DMS153 (cell line): ENCODE results near the gene ACACB.

Experiments
- DNase-seq: peaks from one replicate; lab custom pipeline; 2025; lab: John Stamatoyannopoulos, UW

The ACACB gene

DNA sequence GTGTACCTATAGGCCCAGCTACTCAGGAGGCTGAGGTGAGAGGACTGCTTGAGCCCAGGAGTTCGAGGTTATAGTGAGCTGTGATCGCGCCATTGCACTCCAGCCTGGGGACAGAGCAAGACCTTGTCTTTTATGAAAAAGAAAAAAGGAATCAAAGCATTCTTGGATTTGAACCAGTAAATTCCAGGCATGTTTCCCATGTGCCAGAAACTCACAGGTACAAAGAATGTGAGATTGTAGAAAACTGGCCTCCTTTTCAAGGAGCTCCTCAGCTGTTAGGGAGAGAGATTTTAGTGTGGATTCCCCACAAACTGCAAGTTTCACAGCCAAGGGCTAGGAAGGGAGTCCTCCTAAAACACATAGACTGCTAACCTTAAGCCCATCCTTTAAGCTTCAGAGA lies 97.7 kb downstream of the ACACB start:
- no peak for DNase-seq

DNA sequence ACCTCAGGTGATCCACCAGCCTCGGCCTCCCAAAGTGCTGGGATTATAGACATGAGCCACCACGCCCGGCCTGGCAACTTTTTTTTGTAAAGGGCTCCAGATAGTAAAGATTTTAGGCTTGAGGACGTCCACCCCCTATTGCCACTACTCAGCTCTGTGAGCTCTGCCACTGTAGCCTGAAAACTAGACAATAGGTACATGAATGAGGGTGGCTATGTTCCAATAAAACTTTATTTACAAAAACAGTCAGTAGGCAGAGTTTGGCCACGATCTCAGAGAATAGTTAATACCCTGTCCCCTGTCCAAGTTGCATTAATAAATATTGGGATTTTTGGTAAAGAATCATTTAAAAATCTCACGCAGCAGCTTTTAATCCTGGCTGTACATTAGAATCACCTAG lies 102.6 kb downstream of the ACACB start:
- no peak for DNase-seq

GRCh38 chr12:109219938-109220337 lies 103.6 kb downstream of the ACACB start:
- DNase-seq, result no peak

DNA sequence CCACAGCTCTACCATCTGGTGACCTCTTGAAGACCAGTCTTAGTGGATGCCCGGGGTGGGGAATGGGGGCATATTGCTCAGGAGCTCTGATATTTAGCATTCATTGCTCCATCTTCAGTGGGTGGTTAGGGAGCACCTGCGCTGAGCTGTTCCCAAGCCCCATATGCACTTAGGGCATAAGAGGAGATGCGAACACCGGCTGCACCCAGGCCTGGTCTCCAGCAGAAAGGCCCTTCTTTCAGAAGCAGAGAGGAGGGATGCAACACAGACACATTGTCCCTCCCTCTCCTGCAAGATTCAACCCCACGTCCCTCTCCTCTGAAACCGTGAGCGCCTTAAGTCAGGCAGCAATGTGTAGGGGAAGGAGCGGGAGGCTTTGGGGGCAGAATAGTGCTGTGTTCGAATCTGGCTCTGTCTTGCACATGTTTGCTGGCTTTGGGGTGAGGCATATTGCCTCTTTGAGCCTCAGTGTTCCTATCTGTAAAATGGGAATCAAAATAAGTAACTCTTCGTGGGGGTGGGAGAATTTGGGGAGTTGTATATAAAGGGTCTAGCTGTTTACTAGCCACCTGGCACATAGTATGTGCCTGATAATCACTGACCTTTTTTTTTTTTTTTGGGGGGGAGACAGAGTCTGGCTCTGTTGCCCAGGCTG lies 105.0 kb downstream of the ACACB start:
- DNase-seq, result no peak

DNA sequence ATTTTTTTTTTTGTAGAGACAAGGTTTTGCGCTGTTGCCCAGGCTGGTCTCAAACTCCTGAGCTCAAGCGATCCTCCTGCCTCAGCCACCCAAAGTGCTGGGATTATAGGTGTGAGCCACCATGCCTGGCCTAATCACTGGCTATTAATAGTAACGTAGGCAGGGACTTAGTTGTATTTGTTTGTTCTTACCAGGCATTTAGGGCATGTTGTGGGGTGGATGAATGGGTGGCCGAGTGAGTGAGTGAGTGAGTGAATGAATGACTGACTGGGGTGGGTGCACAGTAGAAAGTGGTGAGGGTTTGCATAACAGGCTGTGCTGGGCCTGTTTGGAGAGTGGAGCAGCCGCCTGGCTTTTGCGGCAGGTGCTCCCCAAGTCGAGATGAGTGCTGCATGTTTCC lies 105.7 kb downstream of the ACACB start:
- DNase-seq, result no peak

- DNase-seq, result no peak
Observed at GRCh38 chr12:109222496-109222895, 106.1 kb downstream of the ACACB start.

DNA sequence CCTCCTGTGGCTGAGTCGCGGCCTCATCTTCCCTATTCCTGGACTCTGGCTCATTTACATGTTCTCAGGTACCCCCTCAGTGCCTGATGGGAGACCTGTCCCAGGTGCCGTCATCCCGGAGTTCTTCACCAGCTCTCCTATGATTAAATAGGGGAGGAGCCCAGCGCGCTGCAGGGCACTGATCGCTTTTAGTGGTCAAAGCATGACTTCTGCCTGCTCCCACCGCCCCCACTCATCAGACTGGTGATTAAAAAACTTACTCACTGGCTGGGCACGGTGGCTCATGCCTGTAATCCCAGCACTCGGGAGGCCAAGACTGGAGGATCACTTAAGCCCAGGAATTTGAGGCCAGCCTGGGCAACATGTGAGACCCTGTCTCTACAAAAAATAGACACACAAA lies 106.8 kb downstream of the ACACB start:
- DNase-seq, result no peak

DNA sequence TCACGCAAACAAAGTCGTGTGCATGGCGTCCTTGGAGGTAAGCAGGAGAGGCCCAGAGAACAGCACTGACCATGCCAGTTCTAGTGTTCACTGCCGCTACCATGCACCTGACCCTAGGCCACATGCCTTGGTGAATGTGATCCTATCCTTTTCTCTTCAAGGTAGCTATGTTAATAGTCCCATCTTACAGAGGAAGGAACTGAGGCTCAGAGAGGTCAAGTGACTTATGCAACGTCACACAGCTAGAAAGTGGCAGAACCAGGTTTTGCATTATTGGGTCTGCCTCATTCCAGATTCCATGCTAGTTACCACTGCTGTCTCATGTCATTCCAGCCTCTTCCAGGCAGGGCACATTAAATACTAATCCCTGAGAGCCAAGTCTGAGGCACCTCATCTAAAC lies 107.5 kb downstream of the ACACB start:
- DNase-seq, result no peak

DNA sequence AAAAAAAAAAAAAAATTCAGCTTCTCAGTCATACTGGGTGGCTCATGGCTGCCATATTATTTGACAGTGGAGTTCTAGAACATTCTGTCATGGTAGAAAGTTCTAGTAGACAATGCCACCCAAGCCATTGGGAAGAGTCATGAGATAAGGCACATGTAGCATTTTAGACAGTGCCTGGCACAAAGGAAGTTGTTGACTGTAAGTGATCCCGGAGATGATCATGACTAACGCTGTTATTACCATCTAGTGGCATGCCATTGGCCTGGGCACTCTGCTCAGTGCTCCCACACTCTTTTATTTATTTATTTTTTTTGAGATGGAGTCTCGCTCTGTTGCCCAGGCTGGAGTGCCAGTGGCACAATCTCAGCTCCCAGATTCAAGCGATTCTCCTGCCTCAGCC lies 112.3 kb downstream of the ACACB start:
- no peak for DNase-seq

DNA sequence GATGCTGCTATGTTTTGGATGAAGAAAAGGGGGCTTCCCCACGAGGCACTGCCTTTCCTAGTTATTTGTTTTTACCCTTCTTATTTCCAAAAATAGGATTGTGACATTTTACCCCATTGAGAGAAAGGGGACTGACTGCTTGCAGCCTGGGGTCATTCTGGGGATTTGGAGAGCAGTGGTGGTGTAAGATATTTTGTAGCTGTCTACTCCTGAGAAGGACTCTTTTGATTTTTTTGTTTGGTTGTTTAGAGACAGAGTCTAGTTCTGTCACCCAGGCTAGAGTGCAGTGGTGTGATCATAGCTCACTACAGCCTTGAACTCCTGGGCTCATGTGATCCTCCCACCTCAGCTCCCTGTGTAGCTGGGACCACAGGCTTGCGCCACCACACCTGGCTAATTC lies 113.8 kb downstream of the ACACB start:
- DNase-seq, result no peak

- no peak for DNase-seq
Observed at GRCh38 chr12:109232731-109233130, 116.3 kb downstream of the ACACB start.

DNA sequence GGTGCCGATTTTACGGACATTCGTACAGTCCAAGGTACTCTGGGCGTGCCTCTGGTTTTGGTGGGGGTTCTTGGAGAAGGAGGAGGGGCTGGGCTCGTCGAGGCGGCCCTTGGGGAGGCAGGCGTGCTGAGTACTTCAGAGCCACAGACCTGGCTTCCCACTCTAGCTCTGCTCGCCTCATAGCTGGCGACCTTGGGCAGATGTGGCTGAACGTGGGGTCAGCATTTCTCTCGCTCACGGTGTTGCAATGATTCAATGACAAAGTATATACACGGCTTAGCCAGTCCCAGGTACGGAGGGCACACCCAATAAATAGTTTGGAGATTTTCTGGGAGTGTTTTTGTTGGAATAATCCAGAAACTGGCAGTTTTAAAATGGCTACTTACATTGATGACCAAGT lies 117.6 kb downstream of the ACACB start:
- DNase-seq, result no peak

- DNase-seq, result no peak
Observed at GRCh38 chr12:109236257-109236656, 119.9 kb downstream of the ACACB start.

GRCh38 chr12:109239179-109239578 lies 122.8 kb downstream of the ACACB start:
- DNase-seq, result no peak

GRCh38 chr12:109239691-109240090 lies 123.3 kb downstream of the ACACB start:
- DNase-seq, result no peak

- DNase-seq, result no peak
Observed at GRCh38 chr12:109240365-109240764, 124.0 kb downstream of the ACACB start.

DNA sequence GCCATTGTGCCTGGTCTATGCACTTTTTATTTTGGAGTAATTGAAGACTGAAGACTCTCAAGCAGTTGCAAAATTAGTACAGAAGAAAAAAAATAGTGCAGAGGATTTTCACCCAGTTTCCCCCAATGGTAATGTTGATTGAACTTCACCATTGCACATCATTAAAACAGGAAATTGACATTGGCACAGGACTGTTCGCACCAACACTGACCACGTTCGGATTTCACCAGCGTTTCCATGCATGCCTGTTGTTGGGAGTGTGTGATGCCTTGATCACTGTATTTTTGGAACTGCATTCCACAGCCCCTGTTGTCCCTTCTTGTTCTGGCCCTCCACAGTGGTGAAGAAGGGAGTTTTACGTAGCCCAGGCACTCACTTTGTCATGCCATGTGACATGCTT lies 125.5 kb downstream of the ACACB start:
- DNase-seq, result no peak

GRCh38 chr12:109244073-109244472 lies 127.7 kb downstream of the ACACB start:
- DNase-seq, result no peak

DNA sequence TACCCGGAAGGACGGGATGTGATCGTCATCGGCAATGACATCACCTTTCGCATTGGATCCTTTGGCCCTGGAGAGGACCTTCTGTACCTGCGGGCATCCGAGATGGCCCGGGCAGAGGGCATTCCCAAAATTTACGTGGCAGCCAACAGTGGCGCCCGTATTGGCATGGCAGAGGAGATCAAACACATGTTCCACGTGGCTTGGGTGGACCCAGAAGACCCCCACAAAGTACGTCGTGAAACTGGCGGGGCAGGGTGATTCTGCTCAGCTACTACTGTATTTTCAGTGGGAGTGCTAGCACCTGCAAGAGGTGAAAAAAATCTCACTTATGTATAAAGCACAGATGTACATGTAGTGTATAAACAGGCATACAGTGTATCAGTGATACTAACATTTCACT lies 129.8 kb downstream of the ACACB start:
- no peak for DNase-seq

- no peak for DNase-seq
Observed at GRCh38 chr12:109247831-109248654, 131.7 kb downstream of the ACACB start.

DNA sequence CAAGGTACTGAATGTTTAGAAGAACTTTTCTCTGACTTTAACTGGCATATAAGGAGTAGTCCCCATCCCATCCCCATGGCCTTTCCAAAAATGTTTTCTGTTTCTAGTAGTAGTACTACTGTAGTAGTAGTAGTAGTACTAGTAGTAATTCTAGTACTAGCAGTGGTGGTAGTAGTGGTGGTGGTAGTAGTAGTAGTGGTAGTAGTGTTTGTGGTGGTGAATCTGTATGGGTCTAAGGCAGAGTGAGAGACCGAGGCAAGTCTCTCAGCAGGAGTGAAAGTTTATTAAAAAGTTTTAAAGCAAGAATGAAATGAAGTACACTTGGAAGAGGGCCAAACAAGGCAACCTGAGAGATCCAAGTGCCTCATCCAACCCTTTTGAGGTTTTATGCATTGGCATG lies 134.1 kb downstream of the ACACB start:
- DNase-seq, result no peak

- DNase-seq, result no peak
Observed at GRCh38 chr12:109252799-109253198, 136.4 kb downstream of the ACACB start.

DNA sequence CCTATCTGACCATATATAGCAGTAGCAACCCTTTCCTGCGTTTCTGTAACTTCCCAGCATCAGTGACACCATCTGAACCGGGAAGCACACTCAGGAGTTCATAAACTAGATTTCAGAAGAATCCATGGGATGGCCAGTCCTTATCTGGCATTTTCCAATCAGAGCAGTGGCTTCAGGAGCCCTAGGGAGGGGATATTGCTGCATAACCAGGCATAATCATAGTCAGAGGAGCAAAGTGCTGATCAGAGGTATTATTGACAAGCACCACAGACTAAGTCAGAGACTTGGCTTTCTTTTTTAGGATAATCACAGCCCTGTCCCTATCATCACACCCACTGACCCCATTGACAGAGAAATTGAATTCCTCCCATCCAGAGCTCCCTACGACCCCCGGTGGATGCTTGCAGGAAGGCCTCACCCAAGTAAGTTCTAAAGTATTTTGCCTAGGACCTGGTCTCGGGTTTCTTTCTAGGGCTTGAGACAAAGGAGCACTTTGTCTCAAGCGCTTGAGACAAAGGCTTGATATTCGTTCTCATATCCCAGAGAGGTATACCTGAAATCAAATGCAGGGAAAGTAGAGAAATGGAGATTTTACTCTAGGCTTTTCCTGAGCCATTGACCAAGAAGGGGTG lies 137.6 kb downstream of the ACACB start:
- no peak for DNase-seq
